ENCODE measurements around the gene GNA14.

GRCh38 chr9:77569335-77569734 lies 78.8 kb downstream of the GNA14 start:
- no peak for TF ChIP-seq POLR2A (IDR thresholded peaks at IDR 0.05; ENCODE audit: low read length)
- no peak for TF ChIP-seq GATA1 (IDR thresholded peaks at IDR 0.05; ENCODE audit: low read depth, low read length)
